ENCODE measurements around the gene DCHS1. TPM values are rescaled to one million over a fixed set of nuclear protein-coding genes. Genes with fewer than 3 reads are reported as not detected.

DCHS1 gene
- total and polyA plus RNA-seq, 9 of the 15 experiments (the other 6 are each of a cell fraction or from before 2014, with no cell fraction given): 0.04 to 0.49 (median 0.14) TPM; not detected in 2

DNA sequence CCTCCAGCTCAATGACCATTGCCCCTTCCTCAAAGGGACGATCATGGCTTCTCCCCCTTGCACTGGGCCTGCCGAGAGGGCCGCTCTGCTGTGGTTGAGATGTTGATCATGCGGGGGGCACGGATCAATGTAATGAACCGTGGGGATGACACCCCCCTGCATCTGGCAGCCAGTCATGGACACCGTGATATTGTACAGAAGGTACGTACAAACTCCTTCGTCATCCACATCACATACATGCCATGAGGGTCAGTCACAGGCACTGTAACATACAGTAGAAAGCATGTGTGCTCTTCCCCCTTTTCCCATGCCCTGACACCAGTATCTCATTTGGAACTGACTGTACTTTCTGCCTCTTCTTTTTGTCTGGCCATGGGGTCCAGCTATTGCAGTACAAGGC, 47.6 kb downstream of the DCHS1 start (continued):
- TF ChIP-seq XRCC4 (IDR thresholded peaks at IDR 0.05; ENCODE audit: extremely low read depth, insufficient read depth, insufficient read length): no peak
- no peak for TF ChIP-seq ZNF77 (CRISPR knock-in tag; IDR thresholded peaks at IDR 0.05)
- no peak for TF ChIP-seq GATAD2A (IDR thresholded peaks at IDR 0.05)
- TF ChIP-seq, protein P1, sequence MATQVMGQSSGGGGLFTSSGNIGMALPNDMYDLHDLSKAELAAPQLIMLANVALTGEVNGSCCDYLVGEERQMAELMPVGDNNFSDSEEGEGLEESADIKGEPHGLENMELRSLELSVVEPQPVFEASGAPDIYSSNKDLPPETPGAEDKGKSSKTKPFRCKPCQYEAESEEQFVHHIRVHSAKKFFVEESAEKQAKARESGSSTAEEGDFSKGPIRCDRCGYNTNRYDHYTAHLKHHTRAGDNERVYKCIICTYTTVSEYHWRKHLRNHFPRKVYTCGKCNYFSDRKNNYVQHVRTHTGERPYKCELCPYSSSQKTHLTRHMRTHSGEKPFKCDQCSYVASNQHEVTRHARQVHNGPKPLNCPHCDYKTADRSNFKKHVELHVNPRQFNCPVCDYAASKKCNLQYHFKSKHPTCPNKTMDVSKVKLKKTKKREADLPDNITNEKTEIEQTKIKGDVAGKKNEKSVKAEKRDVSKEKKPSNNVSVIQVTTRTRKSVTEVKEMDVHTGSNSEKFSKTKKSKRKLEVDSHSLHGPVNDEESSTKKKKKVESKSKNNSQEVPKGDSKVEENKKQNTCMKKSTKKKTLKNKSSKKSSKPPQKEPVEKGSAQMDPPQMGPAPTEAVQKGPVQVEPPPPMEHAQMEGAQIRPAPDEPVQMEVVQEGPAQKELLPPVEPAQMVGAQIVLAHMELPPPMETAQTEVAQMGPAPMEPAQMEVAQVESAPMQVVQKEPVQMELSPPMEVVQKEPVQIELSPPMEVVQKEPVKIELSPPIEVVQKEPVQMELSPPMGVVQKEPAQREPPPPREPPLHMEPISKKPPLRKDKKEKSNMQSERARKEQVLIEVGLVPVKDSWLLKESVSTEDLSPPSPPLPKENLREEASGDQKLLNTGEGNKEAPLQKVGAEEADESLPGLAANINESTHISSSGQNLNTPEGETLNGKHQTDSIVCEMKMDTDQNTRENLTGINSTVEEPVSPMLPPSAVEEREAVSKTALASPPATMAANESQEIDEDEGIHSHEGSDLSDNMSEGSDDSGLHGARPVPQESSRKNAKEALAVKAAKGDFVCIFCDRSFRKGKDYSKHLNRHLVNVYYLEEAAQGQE (IDR thresholded peaks at IDR 0.05; ENCODE audit: borderline replicate concordance): no peak
- TF ChIP-seq, protein P1 (CRISPR knock-in tag; IDR thresholded peaks at IDR 0.05; ENCODE audit: low read depth): no peak
- TF ChIP-seq CBX5 (IDR thresholded peaks at IDR 0.05; ENCODE audit: borderline replicate concordance, low read depth): no peak

Data from K562 (cell line).